DOHH2 (cell line): ENCODE measurements around the gene CPXM1.

ENCODE experiments used
- H3F3A ChIP-seq: fragments of 200-600 bp; sonication (generic), shearing (Covaris generic); 2 replicates; pipeline ENCODE4 v1.6.0; 2016; ENCODE audit warnings: antibody characterized with exemption, mild to moderate bottlenecking; ENCODE audit not compliant: control insufficient read depth, insufficient read depth
- H3K27ac ChIP-seq: fragments of 200-600 bp; sonication (generic); 2 replicates; pipeline ENCODE4 v1.5.1; 2014; ENCODE audit warnings: low read depth, mild to moderate bottlenecking, low read length, moderate library complexity
- H3K27me3 ChIP-seq: fragments of 200-600 bp; sonication (generic); 2 replicates; pipeline ENCODE4 v1.6.1; 2014; ENCODE audit warnings: mild to moderate bottlenecking, low read length, mixed read lengths; ENCODE audit not compliant: control insufficient read depth
- H3K36me3 ChIP-seq: fragments of 200-600 bp; sonication (generic); 2 replicates; pipeline ENCODE4 v1.6.1; 2014; ENCODE audit warnings: mild to moderate bottlenecking, low read length, moderate library complexity, mixed read lengths; ENCODE audit not compliant: control insufficient read depth
- H3K4me1 ChIP-seq: fragments of 200-600 bp; sonication (generic); 2 replicates; pipeline ENCODE4 v1.6.1; 2014; ENCODE audit warnings: mild to moderate bottlenecking, low read length, mixed read lengths; ENCODE audit not compliant: control insufficient read depth
- H3K4me2 ChIP-seq: fragments of 200-600 bp; sonication (generic); 2 replicates; pipeline ENCODE4 v1.6.0; 2014; ENCODE audit warnings: mild to moderate bottlenecking, low read length, moderate library complexity
- H3K4me3 ChIP-seq: fragments of 200-600 bp; sonication (generic); 2 replicates; pipeline ENCODE4 v1.5.1; 2014; ENCODE audit warnings: mild to moderate bottlenecking, low read length, mixed read lengths
- H3K79me2 ChIP-seq: fragments of 200-600 bp; sonication (generic); 2 replicates; pipeline ENCODE4 v1.6.1; 2014; ENCODE audit warnings: mild to moderate bottlenecking, low read length, mixed read lengths; ENCODE audit not compliant: control insufficient read depth
- H3K9me2 ChIP-seq: fragments of 200-600 bp; sonication (generic); replicated peaks from 2 replicates; pipeline ENCODE4 v1.6.1; 2014; ENCODE audit warnings: mild to moderate bottlenecking, low read length, mixed read lengths; ENCODE audit not compliant: control insufficient read depth
- H3K9me3 ChIP-seq: fragments of 200-600 bp; sonication (generic); 2 replicates; pipeline ENCODE4 v1.6.1; 2014; ENCODE audit warnings: antibody characterized with exemption, low read length, mixed read lengths; ENCODE audit not compliant: control insufficient read depth, insufficient read depth
- H4K20me1 ChIP-seq: fragments of 200-600 bp; sonication (generic); 2 replicates; pipeline ENCODE4 v1.6.0; 2014; ENCODE audit warnings: low read depth, mild to moderate bottlenecking, antibody characterized with exemption, low read length, moderate library complexity; ENCODE audit not compliant: control insufficient read depth, insufficient read depth
- CTCF ChIP-seq: fragments of 200-600 bp; sonication (generic); IDR thresholded peaks from one replicate; pipeline ENCODE4 v1.5.1; 2014; ENCODE audit warnings: antibody characterized with exemption, mild to moderate bottlenecking, low read depth, low read length; ENCODE audit not compliant: poor library complexity, severe bottlenecking
- EZH2phosphoT487 ChIP-seq: fragments of 200-600 bp; sonication (generic); IDR thresholded peaks from 2 replicates; pipeline ENCODE4 v1.6.1; 2017; ENCODE audit warnings: borderline replicate concordance, mild to moderate bottlenecking, antibody characterized with exemption, low read length, moderate library complexity, mixed read lengths

The CPXM1 gene

GRCh38 chr20:2800521-2801285, at the start of gene CPXM1:
Gene CPXM1, minus strand, starts transcription at chr20:2800627. Its CDS starts 55 bp downstream, at chr20:2800572.
- no peak within 1 kb of the TSS for H3K4me3 ChIP-seq
- no peaks in the 10 kb centered on the region for H3K36me3 ChIP-seq
- H3K4me2 ChIP-seq: no peak within 1 kb of the TSS
- no peak for TF ChIP-seq CTCF
- no peak for TF ChIP-seq EZH2phosphoT487
- H3K4me1 ChIP-seq: no peaks in the 10 kb centered on the region
- H3K9me2 ChIP-seq: no peaks in the 10 kb centered on the region
- no peaks in the 10 kb centered on the region for H3K9me3 ChIP-seq
- H3K27ac ChIP-seq: no peak within 1 kb of the TSS
- H4K20me1 ChIP-seq: no peaks in the 10 kb centered on the region
- H3F3A ChIP-seq: no peaks in the 10 kb centered on the region
- peaks cover 3% of the 10 kb centered on the region; the same call in 1 of the 2 replicates for H3K27me3 ChIP-seq
- H3K79me2 ChIP-seq: no peaks in the 10 kb centered on the region

DNA sequence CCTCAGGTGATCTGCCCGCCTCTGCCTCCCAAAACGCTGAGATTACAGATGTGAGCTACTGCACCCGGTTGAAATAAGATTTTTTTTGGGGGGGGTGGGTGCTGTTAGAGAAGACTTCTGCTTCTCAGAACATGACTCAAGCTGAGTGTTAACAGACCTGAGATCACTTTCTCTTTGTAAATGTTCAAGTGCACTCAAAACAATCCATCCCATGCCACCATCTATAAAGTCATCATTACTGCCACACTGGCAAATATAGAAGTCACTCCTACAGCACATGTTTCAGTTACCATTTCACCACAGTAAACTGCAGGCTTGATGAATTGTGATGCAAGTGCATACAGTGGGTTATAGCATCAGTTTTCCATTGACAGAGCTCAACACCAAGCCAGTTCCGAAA, 49.1 kb upstream of the CPXM1 start:
- H4K20me1 ChIP-seq: no peaks in the 10 kb centered on the region
- H3F3A ChIP-seq: no peaks in the 10 kb centered on the region
- H3K9me3 ChIP-seq: no peaks in the 10 kb centered on the region
- H3K4me3 ChIP-seq: no peak overlapping the region
- no peaks in the 10 kb centered on the region for H3K27me3 ChIP-seq
- H3K27ac ChIP-seq: no peak overlapping the region
- no peaks in the 10 kb centered on the region for H3K9me2 ChIP-seq
- H3K36me3 ChIP-seq: no peaks in the 10 kb centered on the region
- no peak for TF ChIP-seq EZH2phosphoT487
- TF ChIP-seq CTCF: no peak
- H3K79me2 ChIP-seq: no peaks in the 10 kb centered on the region
- no peak overlapping the region for H3K4me2 ChIP-seq
- H3K4me1 ChIP-seq: peaks cover 6% of the 10 kb centered on the region; the same call in 1 of the 2 replicates

GRCh38 chr20:2847802-2848201, 47.4 kb upstream of the CPXM1 start:
- H3K4me2 ChIP-seq: no peak overlapping the region
- no peak for TF ChIP-seq CTCF
- no peaks in the 10 kb centered on the region for H3K27me3 ChIP-seq
- no peaks in the 10 kb centered on the region for H3K9me2 ChIP-seq
- H3K36me3 ChIP-seq: no peaks in the 10 kb centered on the region
- H3K27ac ChIP-seq: no peak overlapping the region
- H3F3A ChIP-seq: no peaks in the 10 kb centered on the region
- H3K9me3 ChIP-seq: no peaks in the 10 kb centered on the region
- peaks cover 6% of the 10 kb centered on the region; the same call in 1 of the 2 replicates for H3K4me1 ChIP-seq
- H3K4me3 ChIP-seq: no peak overlapping the region
- H3K79me2 ChIP-seq: no peaks in the 10 kb centered on the region
- no peaks in the 10 kb centered on the region for H4K20me1 ChIP-seq
